Stimulated activated naive B cell treated with anti-CD40 and anti-IgM and Interleukin-4, amounts not matched to agents 10 μg/mL and 1 μg/mL and 100 μg/mL, for 72 hours (primary cell): ENCODE measurements around the gene NOL4L.

ENCODE experiments used
- ATAC-seq, 2 donors: fragments of 150-1000 bp; cut with Tn5 transposase; replicated peaks; 2 replicates each; pipeline ENCODE4 v1.10.0; 2021; ENCODE audit warnings: moderate library complexity in 1 of 2
- DNase-seq: peaks from one replicate; pipeline ENCODE4 v3.0.0; 2021
- H3K27ac Mint-ChIP-seq: one replicate; pipeline ENCODE4 v1.8.0; 2022; ENCODE audit warnings: mild to moderate bottlenecking, mixed read lengths
- H3K27me3 Mint-ChIP-seq, 2 donors: one replicate each; pipeline ENCODE4 v1.8.0; 2022; ENCODE audit warnings: mixed read lengths in 2 of 2
- H3K36me3 Mint-ChIP-seq, 2 donors: one replicate each; pipeline ENCODE4 v1.8.0; 2022; ENCODE audit warnings: mixed read lengths in 2 of 2, mild to moderate bottlenecking in 1 of 2
- H3K4me1 Mint-ChIP-seq, 2 donors: one replicate each; pipeline ENCODE4 v1.8.0; 2022; ENCODE audit warnings: mixed read lengths in 2 of 2, mild to moderate bottlenecking in 1 of 2
- H3K4me3 Mint-ChIP-seq, 2 donors: one replicate each; pipeline ENCODE4 v1.8.0; 2022; ENCODE audit warnings: mild to moderate bottlenecking in 2 of 2, mixed read lengths in 2 of 2, moderate library complexity in 1 of 2
- H3K9me3 Mint-ChIP-seq, 2 donors: one replicate each; pipeline ENCODE4 v1.8.0; 2022; ENCODE audit warnings: mixed read lengths in 2 of 2, mild to moderate bottlenecking in 1 of 2

NOL4L gene

DNA sequence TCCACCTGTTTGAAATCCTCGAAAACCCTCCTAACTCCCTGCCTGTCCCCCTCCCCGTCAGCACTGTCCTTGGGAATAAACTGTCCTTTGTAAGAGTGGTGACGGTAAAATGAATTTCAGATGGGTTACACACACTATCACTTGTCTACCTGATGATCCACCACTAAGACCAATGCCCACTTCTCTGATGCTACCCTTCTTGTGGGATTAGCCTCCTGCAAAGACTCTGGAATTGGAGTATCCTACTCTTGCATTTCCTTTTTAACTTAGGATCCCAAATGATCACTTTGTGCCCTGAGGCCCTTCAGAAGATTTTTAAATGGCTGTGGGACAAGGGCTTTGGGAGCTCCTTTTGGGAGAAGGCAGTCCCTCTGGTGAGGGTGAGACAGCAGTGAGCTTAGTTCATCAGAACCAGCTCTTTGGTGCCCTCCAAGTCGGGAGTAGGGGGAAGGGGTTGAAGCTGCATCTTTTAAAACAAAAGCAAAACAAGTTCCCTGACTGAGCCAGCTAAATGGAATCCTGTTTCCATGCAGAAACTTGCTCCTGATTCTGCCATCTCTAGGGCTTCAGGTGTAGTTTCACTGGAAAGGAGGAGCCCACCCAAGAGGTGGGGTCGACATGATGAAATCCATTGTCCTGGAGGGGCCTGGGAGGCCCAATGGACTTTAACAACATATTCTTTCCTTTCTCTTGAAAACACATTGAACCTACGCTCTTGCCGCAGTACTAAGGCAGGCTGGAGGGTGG is 140.5 kb downstream of the NOL4L start:
- H3K27me3 Mint-ChIP-seq = no peaks in the 10 kb centered on the region
- ATAC-seq (no peak), DNase-seq (no peak)
- peaks cover 46 to 51% of the 10 kb centered on the region in 2 donors for H3K4me1 Mint-ChIP-seq
- H3K4me3 Mint-ChIP-seq = no peak overlapping the region
- peaks cover 5 to 46% of the 10 kb centered on the region in 2 donors for H3K36me3 Mint-ChIP-seq
- H3K9me3 Mint-ChIP-seq = no peaks in the 10 kb centered on the region
- no peak overlapping the region for H3K27ac Mint-ChIP-seq

GRCh38 chr20:32443386-32443974 is 141.7 kb downstream of the NOL4L start:
- H3K4me1 Mint-ChIP-seq = peaks cover 53 to 59% of the 10 kb centered on the region in 2 donors
- peaks cover 13 to 57% of the 10 kb centered on the region in 2 donors for H3K36me3 Mint-ChIP-seq
- ATAC-seq (no peak), DNase-seq (no peak)
- no peaks in the 10 kb centered on the region for H3K27me3 Mint-ChIP-seq
- H3K4me3 Mint-ChIP-seq = no peak overlapping the region
- no peaks in the 10 kb centered on the region for H3K9me3 Mint-ChIP-seq
- peak overlapping the region; percentile 37 for H3K27ac Mint-ChIP-seq

- peak overlapping the region; percentile 65 for H3K27ac Mint-ChIP-seq
- H3K4me3 Mint-ChIP-seq = no peak overlapping the region
- no peaks in the 10 kb centered on the region for H3K9me3 Mint-ChIP-seq
- DNase-seq = no peak
- no peaks in the 10 kb centered on the region for H3K27me3 Mint-ChIP-seq
- no peak for ATAC-seq
- peaks cover 55 to 62% of the 10 kb centered on the region in 2 donors for H3K4me1 Mint-ChIP-seq
- H3K36me3 Mint-ChIP-seq = peaks cover 16 to 62% of the 10 kb centered on the region in 2 donors
These were observed 142.3 kb downstream of the NOL4L start for GRCh38 chr20:32442630-32443373.

DNA sequence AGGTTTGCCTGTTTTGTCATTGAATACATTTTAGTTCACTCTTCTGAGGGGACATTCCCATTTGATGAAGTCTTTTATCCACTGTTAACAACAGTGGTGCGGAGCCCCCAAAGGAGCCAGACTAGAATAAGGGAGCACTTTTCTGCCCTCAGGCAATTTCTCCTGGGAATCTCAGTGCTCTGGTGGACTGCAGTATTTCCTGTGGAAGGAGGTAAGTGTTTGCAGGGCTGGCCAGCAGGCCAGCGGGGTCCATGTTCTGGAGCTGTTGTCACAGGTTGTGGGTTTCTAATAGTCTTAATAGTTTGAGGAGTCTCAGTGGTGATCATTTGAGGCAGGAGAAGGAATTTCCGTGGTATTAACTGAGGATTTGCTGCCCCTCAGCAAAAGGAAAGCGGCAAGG is 143.5 kb downstream of the NOL4L start:
- peaks cover 57 to 72% of the 10 kb centered on the region in 2 donors for H3K4me1 Mint-ChIP-seq
- H3K27me3 Mint-ChIP-seq = no peaks in the 10 kb centered on the region
- H3K27ac Mint-ChIP-seq = no peak overlapping the region
- H3K9me3 Mint-ChIP-seq = no peaks in the 10 kb centered on the region
- ATAC-seq = no peak
- peaks cover 19 to 65% of the 10 kb centered on the region in 2 donors for H3K36me3 Mint-ChIP-seq
- no peak overlapping the region for H3K4me3 Mint-ChIP-seq
- DNase-seq = no peak

DNA sequence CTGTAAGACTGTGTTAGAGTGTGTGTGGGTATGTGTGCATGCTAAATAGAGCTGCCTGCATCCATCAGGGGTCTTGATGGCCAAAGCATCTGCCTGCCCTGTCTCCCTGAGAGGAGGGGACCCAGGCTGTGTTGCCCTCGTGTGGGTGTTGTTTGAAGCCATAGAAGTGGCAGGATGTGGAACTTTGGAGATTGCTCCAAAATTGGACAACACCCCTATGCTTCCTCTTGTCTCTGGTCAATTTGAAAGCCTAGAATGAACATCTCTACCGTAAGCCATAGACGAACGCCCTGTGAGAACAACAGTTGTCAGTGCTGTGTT is 144.4 kb downstream of the NOL4L start:
- Mint-ChIP-seq H3K27ac (peak overlapping the region; percentile 42), H3K4me3 (no peak overlapping the region), H3K27me3 (no peaks in the 10 kb centered on the region), H3K9me3 (no peaks in the 10 kb centered on the region), H3K36me3 (peaks cover 25 to 71% of the 10 kb centered on the region in 2 donors), H3K4me1 (peaks cover 52 to 71% of the 10 kb centered on the region in 2 donors)
- no peak for ATAC-seq
- DNase-seq = no peak

- Mint-ChIP-seq H3K36me3 (peaks cover 21 to 71% of the 10 kb centered on the region in 2 donors), H3K27me3 (no peaks in the 10 kb centered on the region), H3K4me3 (no peak overlapping the region), H3K4me1 (peaks cover 48 to 66% of the 10 kb centered on the region in 2 donors), H3K27ac (peak overlapping the region; percentile 82), H3K9me3 (no peaks in the 10 kb centered on the region)
- DNase-seq (no peak), ATAC-seq (no peak)
These were observed 144.9 kb downstream of the NOL4L start for GRCh38 chr20:32440069-32440757.

GRCh38 chr20:32439132-32439829 is 145.9 kb downstream of the NOL4L start:
- Mint-ChIP-seq H3K4me3 (peak overlapping the region in 1 of 2 donors; percentile 43), H3K27ac (peak overlapping the region; percentile 88), H3K9me3 (no peaks in the 10 kb centered on the region), H3K36me3 (peaks cover 28 to 66% of the 10 kb centered on the region in 2 donors), H3K4me1 (peaks cover 43 to 64% of the 10 kb centered on the region in 2 donors), H3K27me3 (no peaks in the 10 kb centered on the region)
- ATAC-seq (peak; percentile 88), DNase-seq (peak; percentile 69)

DNA sequence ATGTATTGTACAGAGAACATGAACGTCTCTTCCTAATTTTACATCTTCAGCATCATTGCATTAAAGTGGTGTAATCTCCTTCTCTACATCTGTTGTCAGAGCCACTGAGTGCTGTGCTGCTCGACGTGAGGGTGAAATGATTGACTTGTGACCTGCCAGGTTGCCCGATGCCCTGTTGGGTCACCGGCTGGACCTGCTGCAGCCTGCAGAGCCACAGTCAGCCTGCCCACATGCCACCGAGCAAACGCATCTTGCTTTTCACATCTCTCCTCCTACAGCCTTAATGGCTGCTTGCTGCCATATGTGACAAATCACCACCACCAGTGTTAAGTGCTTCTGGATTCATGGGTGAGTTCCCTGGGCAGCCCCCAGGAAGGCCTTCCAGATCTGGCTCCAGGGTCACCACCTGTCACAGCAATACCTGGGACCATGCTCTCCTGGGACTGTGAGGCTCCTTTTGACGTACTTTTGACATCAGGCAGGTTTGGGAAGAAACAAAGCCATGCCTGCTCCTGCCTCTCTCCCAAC is 146.7 kb downstream of the NOL4L start:
- no peaks in the 10 kb centered on the region for H3K27me3 Mint-ChIP-seq
- peak overlapping the region in 1 of 2 donors; percentile 43 for H3K4me3 Mint-ChIP-seq
- peak overlapping the region; percentile 88 for H3K27ac Mint-ChIP-seq

DNA sequence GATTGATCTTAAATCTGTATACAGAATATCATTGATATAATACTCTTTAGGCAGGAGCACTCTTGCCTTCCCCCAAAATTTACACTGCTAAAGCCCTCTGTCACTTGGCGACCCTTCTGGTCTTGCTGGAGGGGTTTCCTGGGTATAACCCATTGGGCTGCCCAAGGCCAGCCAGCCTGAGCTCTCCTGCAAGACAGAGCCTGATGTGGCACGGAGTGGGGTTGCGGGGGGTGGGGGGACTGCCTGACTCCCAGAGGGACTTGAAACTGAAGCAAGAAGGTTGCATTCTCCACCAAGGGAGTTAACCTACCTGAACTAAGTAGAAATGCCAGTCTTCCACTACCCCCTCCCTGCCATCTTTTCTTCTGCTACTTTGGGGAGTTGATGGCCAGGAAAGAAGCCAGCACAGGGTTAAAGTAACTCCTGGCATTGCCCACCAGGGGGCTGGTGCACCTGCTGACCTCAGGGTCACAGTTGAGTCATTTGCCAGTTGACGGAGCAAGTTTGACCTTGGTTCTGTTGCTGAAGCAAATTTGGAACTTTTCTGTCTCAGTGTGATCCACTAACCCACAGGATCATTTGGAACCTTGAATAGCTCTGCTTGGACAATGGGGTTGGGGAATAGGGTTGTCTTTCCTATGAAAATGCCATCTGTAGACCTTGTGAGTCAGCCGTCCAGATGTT is 147.6 kb downstream of the NOL4L start:
- no peaks in the 10 kb centered on the region for H3K9me3 Mint-ChIP-seq
- peaks cover 30 to 49% of the 10 kb centered on the region in 2 donors for H3K4me1 Mint-ChIP-seq
- DNase-seq (no peak), ATAC-seq (no peak)
- H3K27me3 Mint-ChIP-seq = no peaks in the 10 kb centered on the region
- H3K4me3 Mint-ChIP-seq = no peak overlapping the region
- peak overlapping the region; percentile 69 for H3K27ac Mint-ChIP-seq
- peaks cover 39 to 70% of the 10 kb centered on the region in 2 donors for H3K36me3 Mint-ChIP-seq

More for the DNA sequence above, 146.7 kb downstream of the NOL4L start:
- no peak for ATAC-seq
- Mint-ChIP-seq H3K4me1 (peaks cover 36 to 57% of the 10 kb centered on the region in 2 donors), H3K36me3 (peaks cover 32 to 67% of the 10 kb centered on the region in 2 donors), H3K9me3 (no peaks in the 10 kb centered on the region)
- DNase-seq = no peak

DNA sequence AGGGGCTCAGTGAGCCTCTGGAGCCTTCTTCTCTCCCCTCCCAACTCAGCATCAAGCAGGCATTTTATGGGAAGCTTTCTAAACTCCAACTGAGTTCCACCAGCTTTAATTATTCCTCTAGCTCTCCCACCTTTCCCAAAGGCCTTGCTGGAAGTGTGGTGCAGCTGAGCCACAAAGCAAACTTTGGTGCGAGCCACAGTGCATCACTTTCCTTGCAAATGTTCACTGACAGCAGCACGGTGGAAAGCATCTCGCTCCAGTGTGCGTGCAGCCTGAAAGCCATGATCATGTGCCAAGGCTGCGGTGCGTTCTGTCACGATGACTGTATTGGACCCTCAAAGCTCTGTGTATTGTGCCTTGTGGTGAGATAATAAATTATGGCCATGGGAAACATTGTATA is 148.2 kb downstream of the NOL4L start:
- H3K4me1 Mint-ChIP-seq = peaks cover 27 to 46% of the 10 kb centered on the region in 2 donors
- DNase-seq (no peak), ATAC-seq (no peak)
- H3K36me3 Mint-ChIP-seq = peaks cover 41 to 70% of the 10 kb centered on the region in 2 donors
- no peak overlapping the region for H3K4me3 Mint-ChIP-seq
- H3K27ac Mint-ChIP-seq = no peak overlapping the region
- no peaks in the 10 kb centered on the region for H3K27me3 Mint-ChIP-seq
- no peaks in the 10 kb centered on the region for H3K9me3 Mint-ChIP-seq

DNA sequence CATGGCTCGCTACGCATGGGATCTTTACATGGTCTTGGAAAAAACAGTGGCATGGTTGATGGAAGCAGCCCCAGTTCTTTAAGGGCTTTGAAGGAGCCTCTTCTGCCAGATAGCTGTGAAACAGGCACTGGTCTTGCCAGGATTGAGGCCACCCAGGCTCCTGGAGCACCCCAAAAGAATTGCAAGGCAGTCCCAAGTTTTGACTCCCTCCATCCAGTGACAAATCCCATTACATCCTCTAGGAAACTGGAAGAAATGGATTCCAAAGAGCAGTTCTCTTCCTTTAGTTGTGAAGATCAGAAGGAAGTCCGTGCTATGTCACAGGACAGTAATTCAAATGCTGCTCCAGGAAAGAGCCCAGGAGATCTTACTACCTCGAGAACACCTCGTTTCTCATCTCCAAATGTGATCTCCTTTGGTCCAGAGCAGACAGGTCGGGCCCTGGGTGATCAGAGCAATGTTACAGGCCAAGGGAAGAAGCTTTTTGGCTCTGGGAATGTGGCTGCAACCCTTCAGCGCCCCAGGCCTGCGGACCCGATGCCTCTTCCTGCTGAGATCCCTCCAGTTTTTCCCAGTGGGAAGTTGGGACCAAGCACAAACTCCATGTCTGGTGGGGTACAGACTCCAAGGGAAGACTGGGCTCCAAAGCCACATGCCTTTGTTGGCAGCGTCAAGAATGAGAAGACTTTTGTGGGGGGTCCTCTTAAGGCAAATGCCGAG is 148.8 kb downstream of the NOL4L start:
- Mint-ChIP-seq H3K36me3 (peaks cover 48 to 75% of the 10 kb centered on the region in 2 donors), H3K27ac (peak overlapping the region; percentile 79), H3K9me3 (no peaks in the 10 kb centered on the region), H3K4me1 (peaks cover 25 to 42% of the 10 kb centered on the region in 2 donors), H3K27me3 (no peaks in the 10 kb centered on the region), H3K4me3 (no peak overlapping the region)
- ATAC-seq (no peak), DNase-seq (no peak)

DNA sequence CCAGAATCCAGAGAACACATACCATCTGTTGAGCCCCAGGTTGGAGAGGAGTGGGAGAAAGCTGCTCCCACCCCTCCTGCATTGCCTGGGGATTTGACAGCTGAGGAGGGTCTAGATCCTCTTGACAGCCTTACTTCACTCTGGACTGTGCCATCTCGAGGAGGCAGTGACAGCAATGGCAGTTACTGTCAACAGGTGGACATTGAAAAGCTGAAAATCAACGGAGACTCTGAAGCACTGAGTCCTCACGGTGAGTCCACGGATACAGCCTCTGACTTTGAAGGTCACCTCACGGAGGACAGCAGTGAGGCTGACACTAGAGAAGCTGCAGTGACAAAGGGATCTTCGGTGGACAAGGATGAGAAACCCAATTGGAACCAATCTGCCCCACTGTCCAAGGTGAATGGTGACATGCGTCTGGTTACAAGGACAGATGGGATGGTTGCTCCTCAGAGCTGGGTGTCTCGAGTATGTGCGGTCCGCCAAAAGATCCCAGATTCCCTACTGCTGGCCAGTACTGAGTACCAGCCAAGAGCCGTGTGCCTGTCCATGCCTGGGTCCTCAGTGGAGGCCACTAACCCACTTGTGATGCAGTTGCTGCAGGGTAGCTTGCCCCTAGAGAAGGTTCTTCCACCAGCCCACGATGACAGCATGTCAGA is 149.6 kb downstream of the NOL4L start:
- Mint-ChIP-seq H3K27ac (no peak overlapping the region), H3K27me3 (no peaks in the 10 kb centered on the region), H3K36me3 (peaks cover 49 to 71% of the 10 kb centered on the region in 2 donors), H3K9me3 (no peaks in the 10 kb centered on the region), H3K4me3 (no peak overlapping the region), H3K4me1 (peaks cover 20 to 35% of the 10 kb centered on the region in 2 donors)
- ATAC-seq (no peak), DNase-seq (no peak)
